ENCODE data around the gene DBP.

The DBP gene

DNA sequence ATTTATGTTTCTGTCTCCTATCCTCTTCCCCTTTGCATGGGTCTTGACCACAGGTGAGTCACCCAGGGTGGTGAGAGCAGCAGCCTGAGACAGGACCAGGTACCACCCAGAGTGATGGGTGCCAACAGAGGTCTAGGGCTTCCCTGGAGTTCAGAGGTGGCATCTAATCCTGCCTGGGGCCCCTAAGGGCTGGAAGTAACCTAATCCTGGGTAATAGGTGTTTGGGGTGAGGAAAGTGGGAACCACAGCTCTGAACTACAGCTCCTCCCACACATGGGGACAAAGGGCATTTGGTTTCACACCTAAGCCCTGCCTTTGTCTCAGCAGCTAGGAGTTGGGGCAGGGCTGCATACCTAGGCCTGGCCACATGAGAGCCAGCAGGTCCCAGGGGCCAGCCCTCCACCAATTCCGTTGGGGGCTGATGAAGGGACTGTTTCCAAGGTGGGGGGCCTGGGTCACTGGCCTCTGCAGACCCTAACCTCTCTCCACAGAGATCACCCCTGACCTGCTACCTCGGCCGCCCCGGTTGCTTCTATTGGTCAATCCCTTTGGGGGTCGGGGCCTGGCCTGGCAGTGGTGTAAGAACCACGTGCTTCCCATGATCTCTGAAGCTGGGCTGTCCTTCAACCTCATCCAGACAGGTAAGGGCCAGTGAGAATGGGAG is 9.8 kb downstream of the DBP start:
- no peak for DNase-seq

GRCh38 chr19:48625891-48626327 is 11.3 kb downstream of the DBP start:
- DNase-seq, result no peak

DNA sequence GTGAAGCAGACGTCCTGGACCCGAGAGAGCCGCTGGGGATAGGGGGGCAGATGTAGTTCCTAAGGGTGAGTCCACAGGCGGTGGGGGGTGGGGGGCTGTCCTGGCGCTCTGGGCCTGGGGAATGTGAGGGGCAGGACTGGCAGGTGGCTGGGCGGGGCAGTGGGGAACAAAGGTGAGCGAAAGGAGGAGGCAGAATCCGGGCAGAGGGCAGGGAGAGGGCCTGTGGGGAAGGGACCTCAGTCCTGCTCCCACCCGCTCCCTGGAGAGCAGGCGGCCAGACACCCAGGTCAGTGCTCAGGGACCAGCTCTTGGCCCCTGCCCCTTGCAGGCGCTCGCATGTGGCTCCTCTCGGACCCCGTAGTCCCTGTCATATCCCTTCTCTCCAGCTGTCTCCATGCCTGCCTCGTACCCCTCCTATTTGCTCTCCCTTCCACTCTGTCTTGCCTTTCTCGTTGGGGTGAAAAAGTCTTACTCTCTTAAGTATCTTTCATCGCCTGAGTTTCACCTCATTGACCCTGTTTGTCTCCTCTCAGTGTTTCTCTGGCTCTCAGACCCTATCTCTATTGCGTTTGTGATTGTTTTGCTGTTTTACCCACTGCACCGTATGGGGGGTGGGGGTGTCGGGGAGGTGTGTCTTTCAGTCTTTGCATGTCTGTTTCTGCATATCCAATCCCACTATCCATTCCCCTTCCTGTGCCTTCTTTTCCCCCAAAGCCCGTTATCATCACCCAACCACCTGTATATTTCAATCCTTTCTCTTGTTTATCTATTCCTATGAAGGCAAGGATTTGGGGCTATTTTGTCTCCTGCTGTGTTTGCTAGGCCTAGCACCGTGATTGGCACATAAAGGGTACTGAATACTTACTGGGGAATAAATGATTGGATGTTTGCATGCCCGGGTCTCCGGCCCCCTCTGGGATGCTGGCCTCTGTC is 12.1 kb downstream of the DBP start:
- DNase-seq, result no peak

DNA sequence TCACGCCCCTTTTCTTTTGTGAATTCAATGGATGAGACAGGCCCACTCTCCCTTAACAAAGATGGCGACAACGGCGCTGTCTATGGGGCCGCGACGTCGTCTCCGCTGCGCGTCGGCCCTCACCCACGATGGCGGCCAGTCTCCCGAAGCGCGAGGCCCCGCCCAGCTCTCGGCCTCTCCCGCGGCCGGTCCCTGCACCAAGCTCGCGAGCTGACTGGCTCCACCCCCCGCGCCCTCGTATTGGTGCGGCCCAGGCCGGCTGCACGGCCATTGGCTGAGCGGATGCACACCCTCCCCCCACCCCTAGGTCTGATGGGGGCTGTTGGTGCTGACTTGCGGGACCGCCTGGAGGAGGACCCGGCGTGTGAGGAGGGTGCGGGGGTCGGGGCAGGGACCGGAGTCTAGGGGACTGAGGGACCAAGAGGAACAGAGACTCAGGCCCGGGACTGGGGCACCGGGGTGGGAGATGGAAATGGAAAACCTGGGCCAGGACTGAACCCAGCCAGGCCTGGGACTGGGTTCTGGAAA is 13.0 kb downstream of the DBP start:
- DNase-seq, result peak; percentile 98

GRCh38 chr19:48623556-48624066 is 13.6 kb downstream of the DBP start:
- no peak for DNase-seq

- DNase-seq, result no peak
Observed at GRCh38 chr19:48619692-48620585, 17.2 kb downstream of the DBP start.

- peak; percentile 97 for DNase-seq
Observed at GRCh38 chr19:48618916-48619691, 18.1 kb downstream of the DBP start, which contains the start of the genes RPL18 and SPHK2. TSS of gene RPL18 (minus strand) at chr19:48619178. CDS start at chr19:48619143, 35 bp downstream. TSS of gene SPHK2 (plus strand) at chr19:48619506. CDS start at chr19:48620515, 1,009 bp downstream.

- no peak for DNase-seq
Observed at GRCh38 chr19:48618278-48618915, 18.8 kb downstream of the DBP start.

- DNase-seq, result no peak
Observed at GRCh38 chr19:48617146-48617937, 19.8 kb downstream of the DBP start.

- no peak for DNase-seq
Observed at GRCh38 chr19:48616491-48617056, 20.6 kb downstream of the DBP start.

GRCh38 chr19:48616041-48616436 is 21.1 kb downstream of the DBP start:
- DNase-seq, result no peak

- DNase-seq, result no peak
Observed at GRCh38 chr19:48615231-48616040, 21.7 kb downstream of the DBP start.

GRCh38 chr19:48614436-48615230 is 22.5 kb downstream of the DBP start, which contains the start of gene FAM83E:
TSS of gene FAM83E (minus strand) at chr19:48615076. CDS start at chr19:48613372, 1,704 bp downstream.
- no peak for DNase-seq

- no peak for DNase-seq
Observed at GRCh38 chr19:48613852-48614435, 23.2 kb downstream of the DBP start.

DNA sequence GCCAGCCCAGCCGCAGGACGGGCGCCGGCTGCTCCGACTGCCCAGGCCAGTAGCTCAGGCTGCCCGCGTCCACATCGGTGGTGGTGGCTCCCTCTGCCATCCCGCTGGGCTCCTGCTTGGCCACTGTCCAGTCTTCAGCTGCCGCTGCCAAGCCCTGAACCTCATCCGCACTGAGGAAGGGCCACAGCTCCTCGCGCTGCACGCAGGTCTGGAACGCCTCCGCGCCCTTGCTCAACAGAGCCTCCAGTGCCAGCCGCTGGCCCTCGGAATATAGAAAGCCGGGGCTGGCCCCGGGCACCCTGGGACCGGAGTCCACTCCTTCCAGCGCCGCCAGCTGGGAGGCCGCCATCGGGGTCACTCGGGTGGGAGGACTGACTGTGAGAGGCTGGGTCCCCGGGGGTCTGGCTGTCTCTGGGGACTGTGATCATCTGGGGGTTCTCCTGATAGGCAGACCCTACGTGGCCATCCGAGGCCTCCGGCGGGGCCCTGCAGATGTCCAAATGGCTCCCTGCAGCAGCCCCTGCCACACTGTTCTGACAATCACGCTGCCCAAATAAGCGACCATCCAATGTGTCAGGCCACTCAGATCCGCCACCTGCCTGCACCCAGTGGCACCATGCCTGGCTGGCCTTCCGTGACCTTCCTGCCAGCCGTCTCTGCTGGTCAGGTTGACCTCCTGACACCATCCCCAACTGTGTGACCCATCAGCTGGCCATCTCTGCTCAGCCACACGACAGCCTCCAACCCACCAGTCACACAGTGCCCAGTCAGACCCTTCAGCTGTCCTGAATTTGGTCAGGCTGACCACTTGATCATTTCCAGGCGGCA is 23.9 kb downstream of the DBP start:
- DNase-seq, result no peak

DNA sequence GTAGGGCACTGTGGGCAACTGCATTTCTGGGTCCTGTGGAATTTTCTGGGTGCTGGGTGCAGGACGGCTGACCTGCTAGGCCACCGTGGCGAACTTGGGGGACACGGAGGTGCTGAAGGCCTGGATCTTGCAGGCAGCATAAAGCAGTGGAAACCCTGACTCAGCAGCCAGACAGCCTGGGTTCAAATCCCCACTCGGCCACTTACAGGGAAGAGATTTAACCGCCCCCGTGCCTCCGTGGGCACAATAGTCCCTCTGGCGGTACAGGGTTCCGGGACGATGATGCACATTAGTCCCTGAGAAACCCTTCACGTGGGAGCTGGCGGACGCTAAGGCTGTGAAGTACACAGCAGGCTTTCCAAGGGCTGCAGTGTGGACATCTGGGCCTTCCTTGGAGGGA is 25.3 kb downstream of the DBP start:
- no peak for DNase-seq
